HepG2 (cell line): ENCODE data around the gene NME2. TPM values are rescaled to one million over a fixed set of nuclear protein-coding genes. Genes with fewer than 3 reads are reported as not detected.
A peak's percentile ranks its signal among the peaks of the same experiment; 100 is the strongest.

Source experiments
- DNMT3B ChIP-seq: conservative IDR thresholded peaks from 2 replicates; pipeline ENCODE4 v1.6.1; 2016; ENCODE audit warnings: missing biosample characterization, control low read depth
- ERF ChIP-seq: IDR thresholded peaks from 2 replicates; pipeline ENCODE4 v1.6.1; 2018; ENCODE audit warnings: missing biosample characterization, missing genetic modification reagents
- GATAD2A ChIP-seq: IDR thresholded peaks from 2 replicates; pipeline ENCODE4 v1.6.1; 2016
- GZF1 ChIP-seq: sonication (generic); formaldehyde crosslinking; IDR thresholded peaks from 2 replicates; pipeline ENCODE4 v1.5.1; 2020; ENCODE audit warnings: mild to moderate bottlenecking, missing genetic modification reagents
- HDAC1 ChIP-seq: sonication (generic); formaldehyde crosslinking; IDR thresholded peaks from 2 replicates; pipeline ENCODE4 v1.5.1; 2020; ENCODE audit warnings: mild to moderate bottlenecking, missing genetic modification reagents
- HNRNPH1 ChIP-seq: fragments of 200-400 bp; formaldehyde crosslinking; optimal IDR thresholded peaks from 2 replicates; pipeline ENCODE3; 2017; ENCODE audit warnings: mild to moderate bottlenecking, low read depth, low read length
- HOXD1 ChIP-seq: sonication (generic); formaldehyde crosslinking; IDR thresholded peaks from 2 replicates; pipeline ENCODE4 v1.5.0; 2020; ENCODE audit warnings: missing genetic modification reagents
- JDP2 ChIP-seq: sonication (generic); formaldehyde crosslinking; IDR thresholded peaks from 2 replicates; pipeline ENCODE4 v1.8.1; 2022; ENCODE audit warnings: missing genetic modification reagents, borderline replicate concordance
- MBD4 ChIP-seq: IDR thresholded peaks from 2 replicates; pipeline ENCODE4 v1.6.1; 2012; ENCODE audit warnings: low read length, inconsistent platforms, borderline replicate concordance
- MEF2D ChIP-seq: sonication (generic); formaldehyde crosslinking; IDR thresholded peaks from 2 replicates; pipeline ENCODE4 v1.5.1; 2020; ENCODE audit warnings: mild to moderate bottlenecking, missing genetic modification reagents
- NCOA5 ChIP-seq: sonication (generic); formaldehyde crosslinking; IDR thresholded peaks from 2 replicates; pipeline ENCODE4 v1.4.0; 2020; ENCODE audit warnings: missing genetic modification reagents
- NONO ChIP-seq, 2 experiments: fragments of 450-650 bp in 1 of 2; sonication (generic) in 1 of 2; formaldehyde crosslinking in 1 of 2; IDR thresholded peaks in 1 of 2; conservative IDR thresholded peaks in 1 of 2; 2 replicates each; pipeline versions ENCODE4 v1.6.1 to v1.8.0; 2017 to 2022; ENCODE audit warnings: mild to moderate bottlenecking in 1 of 2, missing genetic modification reagents in 1 of 2, moderate library complexity in 1 of 2
- SP5 ChIP-seq: IDR thresholded peaks from 2 replicates; pipeline ENCODE4 v1.6.1; 2016; ENCODE audit warnings: low read depth, borderline replicate concordance
- TEAD2 ChIP-seq: sonication (generic); formaldehyde crosslinking; IDR thresholded peaks from 2 replicates; pipeline ENCODE4 v1.9.0; 2021; ENCODE audit warnings: missing genetic modification reagents
- ZFP37 ChIP-seq: sonication (generic); formaldehyde crosslinking; IDR thresholded peaks from 2 replicates; pipeline ENCODE4 v1.4.0; 2020; ENCODE audit warnings: missing genetic modification reagents, borderline replicate concordance
- ZNF124 ChIP-seq: sonication (generic); formaldehyde crosslinking; IDR thresholded peaks from 2 replicates; pipeline ENCODE4 v1.4.0; 2020; ENCODE audit warnings: missing genetic modification reagents
- ZNF251 ChIP-seq: sonication (generic); formaldehyde crosslinking; IDR thresholded peaks from 2 replicates; pipeline ENCODE4 v1.9.0; 2021; ENCODE audit warnings: mild to moderate bottlenecking, missing genetic modification reagents
- ZNF512 ChIP-seq: sonication (generic); formaldehyde crosslinking; IDR thresholded peaks from 2 replicates; pipeline ENCODE4 v1.4.0; 2020; ENCODE audit warnings: mild to moderate bottlenecking, missing genetic modification reagents
- ZNF674 ChIP-seq: sonication (generic); formaldehyde crosslinking; IDR thresholded peaks from 2 replicates; pipeline ENCODE4 v1.5.0; 2020; ENCODE audit warnings: low read depth, mild to moderate bottlenecking, missing genetic modification reagents
- ZNF678 ChIP-seq: sonication (generic); formaldehyde crosslinking; IDR thresholded peaks from 2 replicates; pipeline ENCODE4 v1.4.0; 2020; ENCODE audit warnings: mild to moderate bottlenecking, missing genetic modification reagents
- ZNF781 ChIP-seq: sonication (generic); formaldehyde crosslinking; IDR thresholded peaks from 2 replicates; pipeline ENCODE4 v1.5.1; 2020; ENCODE audit warnings: borderline replicate concordance, mild to moderate bottlenecking, missing genetic modification reagents; ENCODE audit errors: not compliant biosample characterization
- ZNF891 ChIP-seq: sonication (generic); formaldehyde crosslinking; IDR thresholded peaks from 2 replicates; pipeline ENCODE4 v1.5.0; 2020; ENCODE audit warnings: mild to moderate bottlenecking, missing genetic modification reagents
- polyA plus RNA-seq, 8 experiments: library from polyadenylated mRNA; depleted of rRNA in 3 of 8; stranded (reverse) in 7 of 8; unstranded in 1 of 8; fragments of >200 nt; fragmentation: Illumina TruSeq in 4 of 8; extraction: Trizol in 4 of 8; gene quantifications; 2 replicates each; pipeline versions ENCODE4 v1.2.1 to v1.2.3, GENCODE V29; 2011 to 2016; ENCODE audit warnings: low read depth in 4 of 8, missing spikeins in 1 of 8, mixed read lengths in 1 of 8; ENCODE audit not compliant: insufficient read depth in 1 of 8
- total RNA-seq, 5 experiments: library from RNA; depleted of rRNA; stranded (reverse); fragments of >200 nt; fragmentation: Illumina TruSeq; extraction: Trizol; gene quantifications; 2 replicates each; pipeline ENCODE4 v1.2.3, GENCODE V29; 2016; ENCODE audit warnings: low read depth in 1 of 5
- TF ChIP-seq, protein P1 (sequence below): sonication (generic); IDR thresholded peaks from 2 replicates; pipeline ENCODE4 v1.6.1; 2016; ENCODE audit warnings: low read depth, borderline replicate concordance
- TF ChIP-seq, protein P2 (sequence below): sonication (generic); formaldehyde crosslinking; IDR thresholded peaks from 2 replicates; pipeline ENCODE4 v1.9.0; 2022; ENCODE audit warnings: low read depth, missing genetic modification reagents
- TF ChIP-seq, protein P3 (sequence below): sonication (generic); formaldehyde crosslinking; IDR thresholded peaks from 2 replicates; pipeline ENCODE4 v1.4.0; 2020; ENCODE audit warnings: missing genetic modification reagents; ENCODE audit errors: not compliant biosample characterization

Gene NME2
- total and polyA plus RNA-seq, 2 of the 13 experiments (the other 11 are each of a cell fraction or from before 2014, with no cell fraction given): 790 to 1,213 TPM

DNA sequence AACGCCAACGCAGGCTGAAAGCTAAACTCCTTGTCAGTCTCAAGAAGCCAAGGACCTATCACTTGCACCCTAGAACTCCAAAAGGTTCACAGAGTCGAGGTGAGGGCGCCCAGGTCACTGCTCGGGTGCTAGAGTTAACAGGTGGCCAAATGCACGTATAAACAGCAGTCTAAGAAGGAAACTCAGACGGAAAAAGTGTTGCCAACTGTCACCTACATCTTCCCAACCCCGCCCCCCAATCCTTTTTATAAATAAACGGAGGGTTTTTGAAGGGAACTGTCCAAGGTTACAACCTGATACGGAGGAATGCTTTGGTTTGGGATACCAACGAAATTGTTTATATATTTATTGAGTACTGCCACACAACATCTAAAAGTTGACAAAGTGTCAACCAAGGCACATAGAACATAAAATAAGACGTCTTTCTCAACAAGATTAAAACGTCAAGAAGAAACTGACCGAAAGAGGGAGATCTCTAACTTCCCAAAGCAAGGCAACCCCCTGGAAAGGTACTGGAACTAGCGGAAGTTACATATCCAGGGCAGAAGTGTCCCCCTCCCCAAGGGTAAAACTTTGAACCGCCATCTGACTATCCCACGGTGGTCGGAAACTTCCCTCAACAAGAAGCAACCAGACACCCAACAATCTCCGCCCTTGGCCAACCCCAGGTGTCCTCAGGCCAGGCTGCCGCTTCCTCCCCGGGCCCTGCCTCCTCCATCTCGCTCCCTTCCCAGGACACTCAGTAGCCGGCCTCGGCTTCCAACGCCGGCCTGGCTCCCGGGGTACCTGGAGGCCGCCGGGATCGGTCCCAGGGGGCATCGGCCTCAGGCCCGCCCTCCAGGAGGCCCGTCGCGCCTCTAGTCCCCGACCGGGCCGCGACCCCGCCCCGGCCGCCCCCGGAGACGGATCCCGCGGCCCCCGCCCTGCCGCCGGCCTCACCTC lies 46.5 kb upstream of the NME2 start (continued):
- TF ChIP-seq, protein P1, sequence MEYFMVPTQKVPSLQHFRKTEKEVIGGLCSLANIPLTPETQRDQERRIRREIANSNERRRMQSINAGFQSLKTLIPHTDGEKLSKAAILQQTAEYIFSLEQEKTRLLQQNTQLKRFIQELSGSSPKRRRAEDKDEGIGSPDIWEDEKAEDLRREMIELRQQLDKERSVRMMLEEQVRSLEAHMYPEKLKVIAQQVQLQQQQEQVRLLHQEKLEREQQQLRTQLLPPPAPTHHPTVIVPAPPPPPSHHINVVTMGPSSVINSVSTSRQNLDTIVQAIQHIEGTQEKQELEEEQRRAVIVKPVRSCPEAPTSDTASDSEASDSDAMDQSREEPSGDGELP: no peak
- no peak for TF ChIP-seq ZFP37 (CRISPR knock-in tag)
- no peak for TF ChIP-seq ZNF251
- no peak for TF ChIP-seq ZNF674
- no peak for TF ChIP-seq JDP2 (CRISPR knock-in tag)
- TF ChIP-seq ZNF891: no peak
- no peak for TF ChIP-seq ZNF678 (CRISPR knock-in tag)
- TF ChIP-seq SP5 (CRISPR knock-in tag): no peak
- TF ChIP-seq MEF2D: 0 out of 2 replicates have a peak, but pooled peaks have one; percentile 12
- TF ChIP-seq ZNF781: no peak
- TF ChIP-seq, protein P2, sequence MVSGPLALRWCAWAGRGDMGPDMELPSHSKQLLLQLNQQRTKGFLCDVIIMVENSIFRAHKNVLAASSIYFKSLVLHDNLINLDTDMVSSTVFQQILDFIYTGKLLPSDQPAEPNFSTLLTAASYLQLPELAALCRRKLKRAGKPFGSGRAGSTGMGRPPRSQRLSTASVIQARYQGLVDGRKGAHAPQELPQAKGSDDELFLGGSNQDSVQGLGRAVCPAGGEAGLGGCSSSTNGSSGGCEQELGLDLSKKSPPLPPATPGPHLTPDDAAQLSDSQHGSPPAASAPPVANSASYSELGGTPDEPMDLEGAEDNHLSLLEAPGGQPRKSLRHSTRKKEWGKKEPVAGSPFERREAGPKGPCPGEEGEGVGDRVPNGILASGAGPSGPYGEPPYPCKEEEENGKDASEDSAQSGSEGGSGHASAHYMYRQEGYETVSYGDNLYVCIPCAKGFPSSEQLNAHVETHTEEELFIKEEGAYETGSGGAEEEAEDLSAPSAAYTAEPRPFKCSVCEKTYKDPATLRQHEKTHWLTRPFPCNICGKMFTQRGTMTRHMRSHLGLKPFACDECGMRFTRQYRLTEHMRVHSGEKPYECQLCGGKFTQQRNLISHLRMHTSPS: no peak
- TF ChIP-seq ERF (CRISPR knock-in tag): no peak
- no peak for TF ChIP-seq HNRNPH1
- 0 out of 2 replicates have a peak, but pooled peaks have one; percentile 20 for TF ChIP-seq ZNF124
- TF ChIP-seq NCOA5 (CRISPR knock-in tag): no peak
- no peak for TF ChIP-seq HOXD1 (CRISPR knock-in tag)
- TF ChIP-seq GATAD2A (CRISPR knock-in tag): no peak
- TF ChIP-seq DNMT3B (CRISPR knock-in tag): no peak
- no peak for TF ChIP-seq TEAD2 (CRISPR knock-in tag)
- TF ChIP-seq MBD4: no peak
- TF ChIP-seq, protein P3, sequence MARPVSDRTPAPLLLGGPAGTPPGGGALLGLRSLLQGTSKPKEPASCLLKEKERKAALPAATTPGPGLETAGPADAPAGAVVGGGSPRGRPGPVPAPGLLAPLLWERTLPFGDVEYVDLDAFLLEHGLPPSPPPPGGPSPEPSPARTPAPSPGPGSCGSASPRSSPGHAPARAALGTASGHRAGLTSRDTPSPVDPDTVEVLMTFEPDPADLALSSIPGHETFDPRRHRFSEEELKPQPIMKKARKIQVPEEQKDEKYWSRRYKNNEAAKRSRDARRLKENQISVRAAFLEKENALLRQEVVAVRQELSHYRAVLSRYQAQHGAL (CRISPR knock-in tag): no peak
- TF ChIP-seq ZNF512: no peak
- peak; percentile 7; the same call in 1 of the 2 replicates for TF ChIP-seq HDAC1 (CRISPR knock-in tag)
- peak; percentile 40; the same call in 1 of the 2 replicates for TF ChIP-seq GZF1 (CRISPR knock-in tag)
- TF ChIP-seq NONO (IDR thresholded peaks at IDR 0.05): no peak
- TF ChIP-seq NONO (CRISPR knock-in tag; conservative IDR thresholded peaks at IDR 0.05): no peak
